GM21619 (cell line): ENCODE measurements around the gene MSMP.

Source experiments
- ATAC-seq: cut with Tn5 transposase; IDR thresholded peaks from one replicate; pipeline ENCODE4 v1.9.1; 2021; ENCODE audit not compliant: unreplicated experiment

The MSMP gene, protein sequence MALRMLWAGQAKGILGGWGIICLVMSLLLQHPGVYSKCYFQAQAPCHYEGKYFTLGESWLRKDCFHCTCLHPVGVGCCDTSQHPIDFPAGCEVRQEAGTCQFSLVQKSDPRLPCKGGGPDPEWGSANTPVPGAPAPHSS

DNA sequence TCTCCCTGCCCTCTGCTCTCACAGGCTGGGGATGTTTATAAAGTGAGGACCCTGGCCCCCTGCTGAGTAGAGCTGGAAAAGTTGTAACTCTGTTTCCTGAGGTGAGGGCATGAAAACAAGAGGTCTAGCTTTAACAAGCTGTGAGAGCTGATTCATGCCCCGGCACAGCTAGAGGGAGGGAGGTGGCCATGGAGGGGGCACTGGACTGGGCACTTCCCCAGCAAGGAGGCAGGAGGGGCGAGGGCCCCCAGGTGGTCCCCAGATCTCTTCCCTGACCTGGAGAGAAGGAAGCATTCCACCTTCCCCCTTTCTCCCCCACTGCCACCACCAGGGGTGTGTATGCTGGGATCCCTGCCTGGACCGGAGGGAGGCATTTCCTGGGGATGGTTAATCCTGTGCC lies at the start of gene MSMP:
Gene MSMP, minus strand, starts transcription at position 13 of the 400 bp plus-strand sequence. CDS start 147 bp downstream, outside the sequence.
- ATAC-seq = no peak

DNA sequence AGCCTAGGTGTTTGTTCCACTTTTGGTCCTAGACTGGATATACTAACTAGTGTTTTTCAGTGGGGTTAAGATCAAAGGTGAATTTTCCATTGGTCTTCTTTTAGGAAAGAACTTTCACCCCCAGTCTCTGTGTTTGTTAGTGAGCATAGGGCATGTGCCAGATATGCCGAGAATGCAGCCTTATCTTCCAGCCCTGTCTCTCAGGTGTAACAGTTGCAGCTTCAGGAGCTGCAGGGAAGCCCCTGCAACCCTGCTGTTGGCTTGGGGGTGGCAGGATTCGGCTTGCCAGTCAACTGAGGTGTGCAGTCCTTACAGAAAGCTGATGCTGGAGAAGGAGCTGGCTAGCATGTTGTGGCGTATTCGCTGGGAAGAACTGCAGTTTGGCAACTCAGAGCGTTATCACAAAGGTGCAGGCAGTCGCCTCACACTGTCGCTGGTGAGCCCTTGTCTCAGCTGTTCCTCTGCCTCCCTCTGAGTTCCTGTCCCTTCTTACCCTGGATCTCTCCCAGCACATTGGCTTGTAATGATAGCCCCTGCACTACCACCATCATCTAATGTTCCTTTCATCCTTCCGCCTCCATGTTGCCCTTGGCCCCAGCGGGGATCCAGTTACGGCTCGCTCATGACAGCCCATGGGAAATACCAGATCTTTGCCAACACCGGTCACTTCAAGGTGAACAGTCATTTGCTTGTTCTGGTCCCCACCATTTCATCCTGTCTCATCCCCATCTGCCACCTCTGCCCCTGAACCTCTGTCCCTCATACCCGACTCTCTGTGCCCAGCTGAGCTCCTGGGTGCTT lies 47.5 kb upstream of the MSMP start:
- ATAC-seq = no peak

GRCh38 chr9:35800530-35800929 lies 46.5 kb upstream of the MSMP start:
- ATAC-seq = no peak

DNA sequence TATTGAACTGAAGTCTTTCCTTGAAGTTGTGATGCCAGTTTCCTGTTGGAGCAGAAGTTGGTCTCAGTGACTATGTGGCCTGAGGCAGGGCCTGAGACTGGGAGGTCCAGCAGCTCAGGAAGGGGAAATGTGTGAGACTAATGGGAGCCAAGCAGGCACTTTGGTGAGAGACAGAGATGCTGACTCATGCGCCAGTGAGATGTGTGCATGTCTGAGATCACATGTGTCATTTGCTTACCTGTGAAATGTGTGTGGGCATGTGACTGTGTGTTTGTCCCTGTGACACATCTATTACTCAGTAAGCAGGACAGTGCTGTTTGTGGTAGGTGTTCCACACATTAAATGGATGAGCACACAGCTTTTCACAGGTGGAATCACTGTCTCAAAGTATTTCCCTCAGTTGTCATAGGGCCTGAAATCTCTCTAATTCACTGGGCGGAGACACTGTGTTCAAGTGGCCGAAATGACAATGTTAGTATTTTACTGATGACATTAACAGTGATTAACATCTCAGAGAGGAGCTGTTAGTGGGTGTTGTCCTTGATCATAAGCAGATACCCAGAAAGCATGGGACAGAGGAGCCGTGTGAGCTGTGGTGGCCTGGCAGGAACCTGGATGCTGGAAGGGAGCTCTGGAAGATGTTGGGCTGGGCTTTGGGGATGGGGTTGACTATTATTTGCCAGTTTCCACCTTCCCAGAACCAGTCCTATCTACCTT lies 44.7 kb upstream of the MSMP start:
- no peak for ATAC-seq

GRCh38 chr9:35797311-35798109 lies 43.4 kb upstream of the MSMP start:
- no peak for ATAC-seq

GRCh38 chr9:35795695-35796094 lies 41.6 kb upstream of the MSMP start:
- ATAC-seq = no peak

DNA sequence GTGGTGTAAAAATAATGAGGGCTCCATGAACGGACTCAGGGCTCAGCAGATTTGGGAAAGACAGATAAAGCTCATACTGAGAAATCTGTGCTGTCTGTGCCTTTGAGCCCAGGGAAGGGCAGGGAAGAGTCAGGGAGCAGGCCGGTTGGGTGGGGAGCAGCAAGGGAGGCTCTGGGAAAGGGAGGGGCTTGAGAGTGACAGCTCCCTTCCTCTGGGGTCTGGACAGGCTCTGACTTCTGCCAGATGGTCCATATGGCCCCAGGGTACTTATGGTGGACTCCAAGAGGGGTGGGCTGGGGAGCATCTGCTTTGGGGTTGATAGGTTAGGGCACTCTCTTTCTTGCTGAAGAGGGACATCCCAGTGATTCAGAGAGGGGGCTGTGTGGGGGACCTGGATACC lies 39.4 kb upstream of the MSMP start:
- ATAC-seq = no peak

GRCh38 chr9:35792826-35793225 lies 38.8 kb upstream of the MSMP start:
- ATAC-seq = no peak

DNA sequence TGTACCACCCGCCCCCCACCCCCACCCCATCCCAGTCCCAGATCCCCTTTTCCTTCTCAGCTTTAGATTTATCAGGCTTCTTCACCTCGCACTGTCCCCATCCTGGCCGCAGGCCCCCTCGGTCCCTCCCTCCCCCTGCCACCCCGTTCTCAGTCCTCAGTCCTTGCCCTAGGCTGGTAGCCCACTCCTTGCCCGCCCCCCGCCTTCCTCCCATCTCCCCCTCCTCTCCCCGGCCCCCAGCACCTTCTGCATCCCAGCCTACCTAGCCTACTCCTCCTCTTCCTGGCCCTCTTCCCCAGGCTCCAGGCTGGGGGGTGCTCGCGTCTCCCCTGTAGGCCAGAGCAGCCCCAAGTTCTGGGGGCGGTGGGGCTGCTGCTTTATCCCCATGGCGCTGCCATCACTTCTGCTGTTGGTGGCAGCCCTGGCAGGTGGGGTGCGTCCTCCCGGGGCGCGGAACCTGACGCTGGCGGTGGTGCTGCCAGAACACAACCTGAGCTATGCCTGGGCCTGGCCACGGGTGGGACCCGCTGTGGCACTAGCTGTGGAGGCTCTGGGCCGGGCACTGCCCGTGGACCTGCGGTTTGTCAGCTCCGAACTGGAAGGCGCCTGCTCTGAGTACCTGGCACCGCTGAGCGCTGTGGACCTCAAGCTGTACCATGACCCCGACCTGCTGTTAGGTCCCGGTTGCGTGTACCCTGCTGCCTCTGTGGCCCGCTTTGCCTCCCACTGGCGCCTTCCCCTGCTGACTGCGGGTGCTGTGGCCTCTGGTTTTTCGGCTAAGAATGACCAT lies 38.1 kb upstream of the MSMP start:
- no peak for ATAC-seq

DNA sequence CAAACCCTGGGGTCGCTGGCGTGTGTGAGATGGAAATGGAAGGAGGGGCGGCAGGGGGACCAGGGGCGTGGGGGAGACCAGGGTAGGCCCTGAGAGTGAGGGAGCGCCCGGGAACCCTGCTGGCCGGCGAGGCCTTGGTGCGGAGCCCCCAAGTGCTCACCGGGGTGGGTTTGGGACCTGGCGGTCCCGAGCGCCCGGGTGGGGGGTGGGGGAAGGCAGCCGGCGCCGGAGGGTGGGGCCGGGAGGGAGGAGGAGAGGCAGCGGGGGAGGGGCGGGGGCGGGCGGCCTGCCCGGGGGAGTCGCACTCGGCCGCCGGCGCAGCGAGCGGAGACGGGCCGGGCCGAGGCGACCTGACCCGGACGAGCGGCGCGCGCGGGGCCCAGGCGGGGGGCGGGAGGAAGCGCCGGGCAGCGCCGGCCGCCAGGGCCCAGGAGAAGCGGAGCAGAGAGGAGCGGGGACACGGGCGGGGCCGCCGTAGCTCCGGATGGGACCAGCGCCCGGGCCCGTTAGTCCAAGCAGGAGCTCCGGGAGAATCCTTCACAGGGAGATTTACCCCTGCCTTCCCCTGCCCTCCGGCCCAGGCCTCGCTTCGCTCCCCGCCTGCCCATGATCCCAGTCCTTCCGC lies 37.3 kb upstream of the MSMP start, which contains the start of gene NPR2:
Gene NPR2, plus strand, starts transcription at position 295 of the 625 bp plus-strand sequence. CDS start 818 bp downstream, outside the sequence.
- no peak for ATAC-seq

- ATAC-seq = no peak
Observed at GRCh38 chr9:35790385-35791296, 36.6 kb upstream of the MSMP start.

DNA sequence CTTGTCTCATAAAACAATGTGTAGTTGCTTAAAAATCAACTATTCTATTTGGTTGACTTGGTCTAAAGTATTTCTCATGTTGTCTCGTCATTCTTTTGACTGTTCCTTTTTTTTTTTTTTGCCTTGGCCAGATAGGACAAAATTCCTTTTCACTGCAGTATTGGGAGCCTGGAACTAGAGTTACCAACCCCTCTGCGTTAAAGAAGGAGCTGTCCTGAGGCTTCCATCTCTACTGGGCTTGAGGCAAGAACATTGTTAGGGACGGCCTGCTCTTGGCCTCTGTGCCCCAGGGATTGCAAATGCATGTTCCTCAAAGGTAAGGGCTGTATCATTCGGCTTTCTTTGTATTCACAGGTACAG lies 35.9 kb upstream of the MSMP start:
- ATAC-seq = no peak

DNA sequence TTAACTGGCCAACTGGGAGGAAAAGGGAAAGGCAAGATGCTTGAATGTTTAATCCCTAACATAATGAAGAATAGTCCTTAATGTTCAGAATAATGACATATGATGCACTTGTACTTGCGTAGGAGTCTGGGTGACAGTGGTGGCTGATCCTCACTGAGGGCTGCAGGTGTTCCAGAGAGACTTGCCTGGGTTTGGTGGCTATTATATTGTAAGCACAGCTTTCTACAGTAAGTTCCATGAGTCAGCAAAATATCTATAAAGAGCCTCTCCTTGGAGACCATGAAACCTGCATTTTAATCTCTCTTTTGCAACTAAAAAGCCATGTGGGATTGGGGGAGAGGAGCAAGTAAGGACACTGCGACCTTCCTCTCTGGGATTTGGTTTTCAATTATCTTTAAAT lies 35.5 kb upstream of the MSMP start:
- ATAC-seq = no peak

DNA sequence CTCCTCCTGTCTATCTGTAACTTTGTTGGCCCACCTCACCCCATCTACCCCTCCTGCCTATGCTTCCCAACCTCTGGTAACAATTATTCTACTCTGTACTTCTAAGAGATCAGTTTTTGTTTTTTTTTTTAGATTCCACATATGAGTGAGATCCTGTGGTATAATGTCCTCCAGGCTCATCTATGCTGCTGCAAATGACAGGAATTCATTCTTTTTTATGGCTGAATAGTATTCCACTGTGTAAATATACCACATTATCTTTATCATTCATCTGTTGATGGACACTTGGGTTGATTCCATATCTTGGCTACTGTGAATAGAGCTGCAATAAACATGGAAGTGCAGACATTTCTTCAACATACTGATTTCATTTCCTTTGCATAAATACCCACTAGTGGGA lies 29.3 kb upstream of the MSMP start:
- ATAC-seq = no peak

DNA sequence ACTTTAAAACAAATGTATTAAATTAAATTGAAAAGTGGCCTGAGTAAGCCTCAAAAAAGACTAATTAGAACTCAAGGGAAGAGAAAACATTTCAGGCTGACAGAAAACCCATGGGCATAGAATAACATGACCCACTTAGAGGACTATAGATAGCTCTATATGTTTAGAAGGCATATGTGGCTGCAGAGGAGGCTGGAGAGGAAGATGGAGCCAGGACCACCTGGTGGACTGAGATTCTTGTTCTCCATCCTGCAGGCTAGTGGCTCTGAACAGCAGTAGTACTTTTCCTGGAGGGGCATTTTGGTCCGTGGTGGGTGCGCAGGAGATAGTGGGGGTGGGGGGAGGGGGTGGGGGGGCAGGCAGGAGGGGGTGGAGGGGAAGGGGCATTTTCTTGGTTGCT lies 27.0 kb upstream of the MSMP start:
- ATAC-seq = no peak

GRCh38 chr9:35778496-35778895 lies 24.4 kb upstream of the MSMP start:
- no peak for ATAC-seq

DNA sequence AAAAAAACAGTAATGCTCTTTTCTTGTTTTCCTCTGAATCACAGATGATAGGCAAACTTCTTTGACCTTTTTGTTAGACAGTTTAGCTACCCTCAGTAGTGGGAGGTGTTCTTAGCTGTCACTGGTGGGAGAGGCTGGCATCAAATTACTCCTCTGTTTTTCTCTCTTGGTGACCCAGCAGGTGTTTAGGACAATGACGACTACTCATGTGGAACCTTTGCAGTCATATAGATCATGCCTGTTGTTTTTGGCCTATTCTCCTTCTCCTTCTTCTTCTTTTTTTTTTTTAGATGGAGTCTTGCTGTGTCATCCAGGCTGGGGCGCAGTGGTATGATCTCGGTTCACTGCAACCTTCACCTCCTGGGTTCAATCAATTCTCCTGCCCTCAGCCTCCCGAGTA lies 21.9 kb upstream of the MSMP start:
- no peak for ATAC-seq

GRCh38 chr9:35774907-35775635 lies 21.0 kb upstream of the MSMP start:
- no peak for ATAC-seq
